MV-4-11 (cell line): Measurements from ENCODE around the gene ATP6V0D1.
A peak's percentile ranks its signal among the peaks of the same experiment; 100 is the strongest.
"Not testable (repeated sequence)": the region's sequence is repeated elsewhere in the genome, so short reads cannot be mapped to it uniquely, and the experiment has no call there.

ENCODE experiments used
- DNase-seq: peaks from one replicate; lab custom pipeline; 2025; lab: John Stamatoyannopoulos, UW

ATP6V0D1 gene

GRCh38 chr16:67480833-67481560 lies at the start of gene ATP6V0D1:
ATP6V0D1 (minus strand) TSS chr16:67481157; CDS start chr16:67481086, 71 bp downstream.
- DNase-seq, result peak; percentile 98

- no peak for DNase-seq
These were observed 49.3 kb upstream of the ATP6V0D1 start for GRCh38 chr16:67530013-67530939.

GRCh38 chr16:67529582-67530012 lies 48.6 kb upstream of the ATP6V0D1 start:
- DNase-seq, result no peak

GRCh38 chr16:67528870-67529581 lies 48.1 kb upstream of the ATP6V0D1 start:
- DNase-seq, result no peak

- no peak for DNase-seq
These were observed 47.4 kb upstream of the ATP6V0D1 start, which contains the start of gene RIPOR1 for GRCh38 chr16:67528222-67528869. RIPOR1 (plus strand) TSS chr16:67528829; CDS start chr16:67538447, 9,618 bp downstream.

GRCh38 chr16:67526149-67526791 lies 45.3 kb upstream of the ATP6V0D1 start:
- no peak for DNase-seq

GRCh38 chr16:67525176-67525860 lies 44.4 kb upstream of the ATP6V0D1 start:
- peak; percentile 75 for DNase-seq

- DNase-seq, result peak; percentile 95
These were observed 40.3 kb upstream of the ATP6V0D1 start for GRCh38 chr16:67521095-67521804.

- no peak for DNase-seq
These were observed 38.3 kb upstream of the ATP6V0D1 start for GRCh38 chr16:67519242-67519641.

- no peak for DNase-seq
These were observed 37.7 kb upstream of the ATP6V0D1 start for GRCh38 chr16:67518676-67519075.

- no peak for DNase-seq
These were observed 36.9 kb upstream of the ATP6V0D1 start for GRCh38 chr16:67517661-67518423.

- no peak for DNase-seq
These were observed 36.1 kb upstream of the ATP6V0D1 start for GRCh38 chr16:67517155-67517445.

- DNase-seq, result no peak
These were observed 35.6 kb upstream of the ATP6V0D1 start for GRCh38 chr16:67516296-67517154.

GRCh38 chr16:67514382-67514828 lies 33.4 kb upstream of the ATP6V0D1 start:
- peak; percentile 95 for DNase-seq

- not testable (repeated sequence) for DNase-seq
These were observed 32.9 kb upstream of the ATP6V0D1 start for GRCh38 chr16:67513892-67514291.

- no peak for DNase-seq
These were observed 28.1 kb upstream of the ATP6V0D1 start for GRCh38 chr16:67509016-67509415.

- DNase-seq, result no peak
These were observed 25.5 kb upstream of the ATP6V0D1 start for GRCh38 chr16:67506468-67506867.
